Type B pancreatic cell (in vitro differentiated cells): ENCODE measurements around the gene ATCAY. TPM values are rescaled to one million over a fixed set of nuclear protein-coding genes. Genes with fewer than 3 reads are reported as not detected.
"Not testable (repeated sequence)": the region's sequence is repeated elsewhere in the genome, so short reads cannot be mapped to it uniquely, and the experiment has no call there.

Experiments used
- DNase-seq: peaks from one replicate; pipeline ENCODE4 v3.0.0; 2021; ENCODE audit warnings: mixed read lengths; ENCODE audit not compliant: unreplicated experiment; ENCODE audit errors: extremely low spot score
- H3K27ac Mint-ChIP-seq: 2 replicates; pipeline ENCODE4 v1.8.0; 2021; ENCODE audit warnings: mild to moderate bottlenecking, mixed read lengths
- H3K27me3 Mint-ChIP-seq: 2 replicates; pipeline ENCODE4 v1.8.0; 2021; ENCODE audit warnings: mixed read lengths
- H3K36me3 Mint-ChIP-seq: 2 replicates; pipeline ENCODE4 v1.8.0; 2021; ENCODE audit warnings: mixed read lengths
- H3K4me1 Mint-ChIP-seq: one replicate; pipeline ENCODE4 v1.8.0; 2021; ENCODE audit warnings: mixed read lengths; ENCODE audit not compliant: unreplicated experiment
- H3K4me3 Mint-ChIP-seq: 2 replicates; pipeline ENCODE4 v1.8.0; 2021; ENCODE audit warnings: mild to moderate bottlenecking, mixed read lengths
- H3K9me3 Mint-ChIP-seq: 2 replicates; pipeline ENCODE4 v1.8.0; 2021; ENCODE audit warnings: mixed read lengths
- CTCF ChIP-seq: fragments of 200-600 bp; sonication (generic); conservative IDR thresholded peaks from 2 replicates; pipeline ENCODE4 v1.5.0; 2021; ENCODE audit warnings: antibody characterized with exemption, mild to moderate bottlenecking
- total RNA-seq: library from RNA; stranded (reverse); gene quantifications from 2 replicates; pipeline ENCODE4 v1.2.1, GENCODE V29; 2021; ENCODE audit warnings: low replicate concordance

Gene ATCAY
- total RNA-seq, 1 donor from 2014 or later, result 3.3 TPM

- no peak for TF ChIP-seq CTCF
- H3K4me3 Mint-ChIP-seq, result no peak overlapping the region
- H3K27me3 Mint-ChIP-seq, result peaks cover 22% of the 10 kb centered on the region
- peaks cover 4% of the 10 kb centered on the region for H3K4me1 Mint-ChIP-seq
- H3K9me3 Mint-ChIP-seq, result no peaks in the 10 kb centered on the region
- no peak for DNase-seq
- H3K36me3 Mint-ChIP-seq, result no peaks in the 10 kb centered on the region
- no peak overlapping the region for H3K27ac Mint-ChIP-seq
Observed at GRCh38 chr19:3931041-3931440, 50.6 kb downstream of the ATCAY start.

GRCh38 chr19:3932931-3933810 is 52.7 kb downstream of the ATCAY start, which contains the start of gene NMRK2:
Gene NMRK2, plus strand, starts transcription at chr19:3933069. Its CDS starts 603 bp downstream, at chr19:3933672.
- Mint-ChIP-seq H3K27ac (no peak within 1 kb of the TSS), H3K27me3 (peaks cover 22% of the 10 kb centered on the region), H3K4me3 (peak within 1 kb of the TSS; percentile 44), H3K4me1 (peaks cover 4% of the 10 kb centered on the region), H3K36me3 (no peaks in the 10 kb centered on the region), H3K9me3 (no peaks in the 10 kb centered on the region)
- DNase-seq, result no peak
- TF ChIP-seq CTCF, result no peak

GRCh38 chr19:3936506-3937442 is 56.3 kb downstream of the ATCAY start:
- Mint-ChIP-seq H3K36me3 (no peaks in the 10 kb centered on the region), H3K27ac (no peak overlapping the region), H3K27me3 (peaks cover 16% of the 10 kb centered on the region), H3K9me3 (no peaks in the 10 kb centered on the region), H3K4me1 (no peaks in the 10 kb centered on the region), H3K4me3 (no peak overlapping the region)
- no peak for DNase-seq
- TF ChIP-seq CTCF, result no peak

GRCh38 chr19:3938300-3938950 is 57.9 kb downstream of the ATCAY start:
- not testable (repeated sequence) for H3K4me3 Mint-ChIP-seq, DNase-seq, H3K36me3 Mint-ChIP-seq, H3K9me3 Mint-ChIP-seq, H3K27ac Mint-ChIP-seq, H3K4me1 Mint-ChIP-seq
- H3K27me3 Mint-ChIP-seq, result peaks cover 11% of the 10 kb centered on the region

- no peak overlapping the region for H3K27ac Mint-ChIP-seq
- no peaks in the 10 kb centered on the region for H3K9me3 Mint-ChIP-seq
- TF ChIP-seq CTCF, result no peak
- DNase-seq, result no peak
- no peaks in the 10 kb centered on the region for H3K36me3 Mint-ChIP-seq
- H3K4me3 Mint-ChIP-seq, result no peak overlapping the region
- H3K4me1 Mint-ChIP-seq, result no peaks in the 10 kb centered on the region
- no peaks in the 10 kb centered on the region for H3K27me3 Mint-ChIP-seq
Observed at GRCh38 chr19:3942790-3943409, 62.4 kb downstream of the ATCAY start.
